ENCODE data around the gene NINJ1.

DNA sequence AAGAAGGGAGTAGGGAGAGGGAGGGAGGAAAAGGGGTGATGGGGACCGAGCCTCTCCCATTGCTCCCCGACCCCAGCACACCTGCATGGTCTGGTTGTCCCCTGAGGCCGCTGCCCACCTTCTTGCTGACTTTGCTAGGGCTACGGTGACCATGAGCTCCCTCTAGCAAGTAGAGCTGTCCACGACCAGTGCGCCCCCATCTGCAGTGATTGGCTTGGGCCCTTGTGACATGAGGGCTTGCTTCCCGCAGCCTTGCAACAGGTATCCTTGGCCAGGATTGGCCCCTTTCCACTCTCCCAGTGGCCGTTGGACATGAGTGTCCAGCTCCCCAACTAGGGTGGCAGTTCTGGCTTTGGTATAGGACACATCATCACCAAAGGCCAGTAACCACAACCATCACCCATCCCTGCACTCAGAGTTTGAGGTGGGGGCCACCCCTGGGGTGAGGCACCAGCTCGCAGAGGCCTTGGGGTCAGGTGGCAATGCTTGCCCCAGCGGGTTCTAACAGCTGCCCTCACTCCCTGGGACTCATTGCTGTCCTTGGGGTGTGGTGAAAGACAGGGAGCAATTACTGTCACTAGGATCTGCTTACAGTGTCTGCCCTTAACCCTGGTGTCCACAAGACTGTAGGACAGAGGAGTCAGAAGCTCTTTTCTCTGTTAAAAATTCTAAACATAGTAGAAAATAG is 17.2 kb upstream of the NINJ1 start:
- TF ChIP-seq, protein P1, sequence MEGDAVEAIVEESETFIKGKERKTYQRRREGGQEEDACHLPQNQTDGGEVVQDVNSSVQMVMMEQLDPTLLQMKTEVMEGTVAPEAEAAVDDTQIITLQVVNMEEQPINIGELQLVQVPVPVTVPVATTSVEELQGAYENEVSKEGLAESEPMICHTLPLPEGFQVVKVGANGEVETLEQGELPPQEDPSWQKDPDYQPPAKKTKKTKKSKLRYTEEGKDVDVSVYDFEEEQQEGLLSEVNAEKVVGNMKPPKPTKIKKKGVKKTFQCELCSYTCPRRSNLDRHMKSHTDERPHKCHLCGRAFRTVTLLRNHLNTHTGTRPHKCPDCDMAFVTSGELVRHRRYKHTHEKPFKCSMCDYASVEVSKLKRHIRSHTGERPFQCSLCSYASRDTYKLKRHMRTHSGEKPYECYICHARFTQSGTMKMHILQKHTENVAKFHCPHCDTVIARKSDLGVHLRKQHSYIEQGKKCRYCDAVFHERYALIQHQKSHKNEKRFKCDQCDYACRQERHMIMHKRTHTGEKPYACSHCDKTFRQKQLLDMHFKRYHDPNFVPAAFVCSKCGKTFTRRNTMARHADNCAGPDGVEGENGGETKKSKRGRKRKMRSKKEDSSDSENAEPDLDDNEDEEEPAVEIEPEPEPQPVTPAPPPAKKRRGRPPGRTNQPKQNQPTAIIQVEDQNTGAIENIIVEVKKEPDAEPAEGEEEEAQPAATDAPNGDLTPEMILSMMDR (IDR thresholded peaks at IDR 0.05): no peak
- no peak for TF ChIP-seq POLR2A (IDR thresholded peaks at IDR 0.05)
